Renal cortex interstitium (tissue), 11 donors: ENCODE measurements around the gene SDK1. TPM values are rescaled to one million over a fixed set of nuclear protein-coding genes. Genes with fewer than 3 reads are reported as not detected.
A peak's percentile ranks its signal among the peaks of the same experiment; 100 is the strongest.

Experiments used
- DNase-seq, 11 donors: peaks; one replicate each; pipeline ENCODE4 v3.0.0-alpha.2; 2013; ENCODE audit warnings: low read depth in 9 of 11, low spot score in 4 of 11; ENCODE audit errors: extremely low read depth in 1 of 11
- polyA plus RNA-seq, 3 donors: library from polyadenylated mRNA; unstranded; fragments of 120-200 nt; gene quantifications; one replicate each; pipeline ENCODE4 v1.2.1, GENCODE V29; 2013; ENCODE audit not compliant: insufficient read length in 3 of 3

Gene SDK1
- polyA plus RNA-seq, 3 donors = 5.9 to 9.1 (median 7.6) TPM

- DNase-seq = no peak
These were observed 20.2 kb downstream of the SDK1 start for GRCh38 chr7:3321206-3321605.

- no peak for DNase-seq
These were observed 20.7 kb downstream of the SDK1 start for GRCh38 chr7:3321745-3322144.

GRCh38 chr7:3326246-3326645 lies 25.2 kb downstream of the SDK1 start:
- DNase-seq = no peak

GRCh38 chr7:3327099-3327498 lies 26.0 kb downstream of the SDK1 start:
- DNase-seq = no peak

- no peak for DNase-seq
These were observed 26.6 kb downstream of the SDK1 start for GRCh38 chr7:3327655-3328054.

GRCh38 chr7:3332308-3332707 lies 31.3 kb downstream of the SDK1 start:
- no peak for DNase-seq

- no peak for DNase-seq
These were observed 32.8 kb downstream of the SDK1 start for GRCh38 chr7:3333861-3334260.

GRCh38 chr7:3336042-3336665 lies 35.1 kb downstream of the SDK1 start:
- DNase-seq = peak in 1 of 11 donors; percentile 7

GRCh38 chr7:3338161-3338560 lies 37.1 kb downstream of the SDK1 start:
- no peak for DNase-seq

- no peak for DNase-seq
These were observed 44.8 kb downstream of the SDK1 start for GRCh38 chr7:3345699-3346481.

GRCh38 chr7:3349126-3349525 lies 48.1 kb downstream of the SDK1 start:
- DNase-seq = no peak

- DNase-seq = no peak
These were observed 55.1 kb downstream of the SDK1 start for GRCh38 chr7:3356173-3356572.

- no peak for DNase-seq
These were observed 57.9 kb downstream of the SDK1 start for GRCh38 chr7:3358991-3359390.

- DNase-seq = no peak
These were observed 66.2 kb downstream of the SDK1 start for GRCh38 chr7:3367261-3367660.

GRCh38 chr7:3370068-3370830 lies 69.2 kb downstream of the SDK1 start:
- DNase-seq = no peak

- no peak for DNase-seq
These were observed 69.9 kb downstream of the SDK1 start for GRCh38 chr7:3370921-3371320.

- DNase-seq = no peak
These were observed 70.5 kb downstream of the SDK1 start for GRCh38 chr7:3371601-3372000.

GRCh38 chr7:3374239-3374638 lies 73.2 kb downstream of the SDK1 start:
- DNase-seq = no peak

- DNase-seq = no peak
These were observed 77.5 kb downstream of the SDK1 start for GRCh38 chr7:3378390-3379150.
